ENCODE results near the gene MAP3K5.

GRCh38 chr6:136683209-136683941 is 108.9 kb downstream of the MAP3K5 start:
- TF ChIP-seq, protein P1, sequence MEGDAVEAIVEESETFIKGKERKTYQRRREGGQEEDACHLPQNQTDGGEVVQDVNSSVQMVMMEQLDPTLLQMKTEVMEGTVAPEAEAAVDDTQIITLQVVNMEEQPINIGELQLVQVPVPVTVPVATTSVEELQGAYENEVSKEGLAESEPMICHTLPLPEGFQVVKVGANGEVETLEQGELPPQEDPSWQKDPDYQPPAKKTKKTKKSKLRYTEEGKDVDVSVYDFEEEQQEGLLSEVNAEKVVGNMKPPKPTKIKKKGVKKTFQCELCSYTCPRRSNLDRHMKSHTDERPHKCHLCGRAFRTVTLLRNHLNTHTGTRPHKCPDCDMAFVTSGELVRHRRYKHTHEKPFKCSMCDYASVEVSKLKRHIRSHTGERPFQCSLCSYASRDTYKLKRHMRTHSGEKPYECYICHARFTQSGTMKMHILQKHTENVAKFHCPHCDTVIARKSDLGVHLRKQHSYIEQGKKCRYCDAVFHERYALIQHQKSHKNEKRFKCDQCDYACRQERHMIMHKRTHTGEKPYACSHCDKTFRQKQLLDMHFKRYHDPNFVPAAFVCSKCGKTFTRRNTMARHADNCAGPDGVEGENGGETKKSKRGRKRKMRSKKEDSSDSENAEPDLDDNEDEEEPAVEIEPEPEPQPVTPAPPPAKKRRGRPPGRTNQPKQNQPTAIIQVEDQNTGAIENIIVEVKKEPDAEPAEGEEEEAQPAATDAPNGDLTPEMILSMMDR (IDR thresholded peaks at IDR 0.05; ENCODE audit: insufficient read depth, low read depth, low read length), result no peak
- no peak for TF ChIP-seq EZH2 (IDR thresholded peaks at IDR 0.05; ENCODE audit: insufficient read depth, low read length)
